Uterus (tissue), 2 donors: ENCODE measurements around the gene PPARA.

Source experiments
- POLR2A ChIP-seq, 2 donors: fragments of 450-650 bp; IDR thresholded peaks; one replicate each; pipeline ENCODE4 v1.6.1; 2016; ENCODE audit warnings: antibody characterized with exemption in 2 of 2, mild to moderate bottlenecking in 1 of 2, moderate library complexity in 1 of 2
- TF ChIP-seq, protein P1 (sequence below), 4 experiments: fragments of 200-600 bp in 2 of 4; fragments of 450-650 bp in 2 of 4; sonication (generic) in 2 of 4; IDR thresholded peaks; one replicate each; pipeline ENCODE4 v1.5.1; 2016 to 2019; ENCODE audit warnings: antibody characterized with exemption in 4 of 4, mild to moderate bottlenecking in 2 of 4, moderate library complexity in 1 of 4

- TF ChIP-seq POLR2A (IDR thresholded peaks at IDR 0.05) = no peak
- TF ChIP-seq, protein P1, sequence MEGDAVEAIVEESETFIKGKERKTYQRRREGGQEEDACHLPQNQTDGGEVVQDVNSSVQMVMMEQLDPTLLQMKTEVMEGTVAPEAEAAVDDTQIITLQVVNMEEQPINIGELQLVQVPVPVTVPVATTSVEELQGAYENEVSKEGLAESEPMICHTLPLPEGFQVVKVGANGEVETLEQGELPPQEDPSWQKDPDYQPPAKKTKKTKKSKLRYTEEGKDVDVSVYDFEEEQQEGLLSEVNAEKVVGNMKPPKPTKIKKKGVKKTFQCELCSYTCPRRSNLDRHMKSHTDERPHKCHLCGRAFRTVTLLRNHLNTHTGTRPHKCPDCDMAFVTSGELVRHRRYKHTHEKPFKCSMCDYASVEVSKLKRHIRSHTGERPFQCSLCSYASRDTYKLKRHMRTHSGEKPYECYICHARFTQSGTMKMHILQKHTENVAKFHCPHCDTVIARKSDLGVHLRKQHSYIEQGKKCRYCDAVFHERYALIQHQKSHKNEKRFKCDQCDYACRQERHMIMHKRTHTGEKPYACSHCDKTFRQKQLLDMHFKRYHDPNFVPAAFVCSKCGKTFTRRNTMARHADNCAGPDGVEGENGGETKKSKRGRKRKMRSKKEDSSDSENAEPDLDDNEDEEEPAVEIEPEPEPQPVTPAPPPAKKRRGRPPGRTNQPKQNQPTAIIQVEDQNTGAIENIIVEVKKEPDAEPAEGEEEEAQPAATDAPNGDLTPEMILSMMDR (IDR thresholded peaks at IDR 0.05) = no peak
Measured at GRCh38 chr22:46129390-46130041, 20.8 kb upstream of the PPARA start.
